NT2/D1 (cell line): ENCODE measurements around the gene HEATR5B.
"Not testable (repeated sequence)": the region's sequence is repeated elsewhere in the genome, so short reads cannot be mapped to it uniquely, and the experiment has no call there.

Experiments
- DNase-seq: peaks from one replicate; pipeline ENCODE4 v3.0.0-alpha.2; 2011; ENCODE audit warnings: low read depth, low spot score
- H3K27me3 ChIP-seq: 2 replicates; pipeline ENCODE4 v1.6.0; 2011; ENCODE audit warnings: mild to moderate bottlenecking; ENCODE audit not compliant: insufficient read length, insufficient read depth
- H3K36me3 ChIP-seq: 2 replicates; pipeline ENCODE4 v1.6.1; 2011; ENCODE audit warnings: mild to moderate bottlenecking, low read length, mixed read lengths; ENCODE audit not compliant: insufficient read depth, insufficient read length
- H3K4me1 ChIP-seq: 2 replicates; pipeline ENCODE4 v1.5.1; 2011; ENCODE audit not compliant: insufficient read depth, insufficient read length
- H3K4me3 ChIP-seq: 2 replicates; pipeline ENCODE4 v1.5.1; 2011; ENCODE audit warnings: low read depth; ENCODE audit not compliant: insufficient read length
- H3K9ac ChIP-seq: 2 replicates; pipeline ENCODE4 v1.6.0; 2011; ENCODE audit warnings: low read depth; ENCODE audit not compliant: insufficient read length
- H3K9me3 ChIP-seq: 2 replicates; pipeline ENCODE4 v1.5.1; 2011; ENCODE audit warnings: mild to moderate bottlenecking, low read length; ENCODE audit not compliant: insufficient read depth
- SUZ12 ChIP-seq: IDR thresholded peaks from 2 replicates; pipeline ENCODE4 v1.6.1; 2011; ENCODE audit not compliant: insufficient read length, insufficient read depth; ENCODE audit errors: extremely low read depth
- YY1 ChIP-seq: IDR thresholded peaks from 2 replicates; pipeline ENCODE4 v1.6.1; 2011; ENCODE audit not compliant: insufficient read length, insufficient read depth
- ZNF274 ChIP-seq: IDR thresholded peaks from 2 replicates; pipeline ENCODE4 v1.6.1; 2011; ENCODE audit warnings: mild to moderate bottlenecking, low read depth, low read length

The HEATR5B gene

GRCh38 chr2:36960005-36960675, 124.0 kb downstream of the HEATR5B start:
- Histone ChIP-seq H3K9ac (no peak overlapping the region), H3K4me3 (no peak overlapping the region), H3K36me3 (no peaks in the 10 kb centered on the region), H3K9me3 (no peaks in the 10 kb centered on the region), H3K27me3 (no peaks in the 10 kb centered on the region), H3K4me1 (no peaks in the 10 kb centered on the region)
- DNase-seq = no peak
- no peak for TF ChIP-seq SUZ12
- no peak for TF ChIP-seq YY1
- TF ChIP-seq ZNF274 = no peak

GRCh38 chr2:36954977-36955607, 129.1 kb downstream of the HEATR5B start:
- Histone ChIP-seq H3K4me1 (no peaks in the 10 kb centered on the region), H3K27me3 (no peaks in the 10 kb centered on the region), H3K9ac (no peak overlapping the region), H3K36me3 (no peaks in the 10 kb centered on the region), H3K9me3 (no peaks in the 10 kb centered on the region), H3K4me3 (no peak overlapping the region)
- TF ChIP-seq ZNF274 (no peak), YY1 (no peak), SUZ12 (no peak)
- no peak for DNase-seq

GRCh38 chr2:36952748-36953197, 131.4 kb downstream of the HEATR5B start:
- TF ChIP-seq ZNF274 (no peak), YY1 (no peak), SUZ12 (no peak)
- no peaks in the 10 kb centered on the region for H3K27me3 ChIP-seq
- no peaks in the 10 kb centered on the region for H3K36me3 ChIP-seq
- DNase-seq = no peak
- H3K9me3 ChIP-seq = no peaks in the 10 kb centered on the region
- no peak overlapping the region for H3K9ac ChIP-seq
- H3K4me3 ChIP-seq = no peak overlapping the region
- H3K4me1 ChIP-seq = no peaks in the 10 kb centered on the region

- Histone ChIP-seq H3K4me1 (no peaks in the 10 kb centered on the region), H3K36me3 (no peaks in the 10 kb centered on the region), H3K9ac (no peak overlapping the region), H3K4me3 (no peak overlapping the region), H3K9me3 (no peaks in the 10 kb centered on the region), H3K27me3 (no peaks in the 10 kb centered on the region)
- no peak for TF ChIP-seq ZNF274
- no peak for TF ChIP-seq YY1
- no peak for TF ChIP-seq SUZ12
- DNase-seq = no peak
Measured at GRCh38 chr2:36951574-36951973, 132.6 kb downstream of the HEATR5B start.

- no peaks in the 10 kb centered on the region for H3K36me3 ChIP-seq
- no peaks in the 10 kb centered on the region for H3K4me1 ChIP-seq
- H3K27me3 ChIP-seq = no peaks in the 10 kb centered on the region
- DNase-seq = no peak
- H3K4me3 ChIP-seq = no peak overlapping the region
- no peaks in the 10 kb centered on the region for H3K9me3 ChIP-seq
- H3K9ac ChIP-seq = no peak overlapping the region
- no peak for TF ChIP-seq SUZ12
- TF ChIP-seq YY1 = no peak
- no peak for TF ChIP-seq ZNF274
Measured at GRCh38 chr2:36951027-36951518, 133.1 kb downstream of the HEATR5B start.

GRCh38 chr2:36949845-36950244, 134.3 kb downstream of the HEATR5B start:
- no peak for DNase-seq
- TF ChIP-seq SUZ12 (no peak), ZNF274 (no peak), YY1 (no peak)
- H3K27me3 ChIP-seq = no peaks in the 10 kb centered on the region
- H3K36me3 ChIP-seq = no peaks in the 10 kb centered on the region
- no peak overlapping the region for H3K9ac ChIP-seq
- H3K4me1 ChIP-seq = no peaks in the 10 kb centered on the region
- no peaks in the 10 kb centered on the region for H3K9me3 ChIP-seq
- H3K4me3 ChIP-seq = no peak overlapping the region

GRCh38 chr2:36945240-36945639, 138.9 kb downstream of the HEATR5B start:
- not testable (repeated sequence) for H3K9ac ChIP-seq, H3K27me3 ChIP-seq, H3K4me3 ChIP-seq, H3K36me3 ChIP-seq, H3K9me3 ChIP-seq, H3K4me1 ChIP-seq, DNase-seq
